Lung (tissue), 12 donors: ENCODE measurements around the gene TSPYL4. TPM values are rescaled to one million over a fixed set of nuclear protein-coding genes. Genes with fewer than 3 reads are reported as not detected.

Experiments
- ATAC-seq: fragments of 200-7000 bp; cut with Tn5 transposase; one replicate; pipeline ENCODE4 v1.9.1; 2020; ENCODE audit warnings: moderate number of reproducible peaks; ENCODE audit not compliant: insufficient read depth, low FRiP score
- DNase-seq, 3 donors: peaks; one replicate each; pipeline ENCODE4 v3.0.0-alpha.2; 2013 to 2017
- H3K27ac ChIP-seq, 2 donors: one replicate each; pipeline ENCODE4 v1.5.1; 2013; ENCODE audit warnings: mild to moderate bottlenecking in 2 of 2, moderate library complexity in 2 of 2, control low read depth in 1 of 2, inconsistent platforms in 1 of 2, low read depth in 1 of 2, low read length in 1 of 2
- H3K27me3 ChIP-seq, 3 donors: one replicate each; pipeline ENCODE4 v1.5.1; 2013; ENCODE audit warnings: low read length in 2 of 3; ENCODE audit not compliant: control insufficient read depth in 3 of 3, insufficient read depth in 3 of 3
- H3K36me3 ChIP-seq, 4 donors: one replicate each; pipeline ENCODE4 v1.5.1; 2013; ENCODE audit warnings: low read length in 4 of 4, mild to moderate bottlenecking in 1 of 4, moderate library complexity in 1 of 4; ENCODE audit not compliant: control insufficient read depth in 4 of 4, insufficient read depth in 4 of 4
- H3K4me1 ChIP-seq, 5 donors: one replicate each; pipeline ENCODE4 v1.5.1; 2013; ENCODE audit warnings: low read length in 5 of 5, mild to moderate bottlenecking in 2 of 5, moderate library complexity in 1 of 5; ENCODE audit not compliant: control insufficient read depth in 5 of 5, insufficient read depth in 5 of 5
- H3K4me3 ChIP-seq: one replicate; pipeline ENCODE4 v1.5.1; 2013; ENCODE audit warnings: mild to moderate bottlenecking, control low read depth, moderate library complexity
- H3K9ac ChIP-seq, 2 donors: one replicate each; pipeline ENCODE4 v1.5.1; 2013; ENCODE audit warnings: low read length in 2 of 2, control low read depth in 1 of 2; ENCODE audit not compliant: insufficient read depth in 1 of 2
- H3K9me3 ChIP-seq, 4 donors: one replicate each; pipeline ENCODE4 v1.5.1; 2013; ENCODE audit warnings: low read length in 3 of 4, mild to moderate bottlenecking in 1 of 4, moderate library complexity in 1 of 4; ENCODE audit not compliant: control insufficient read depth in 4 of 4, insufficient read depth in 3 of 4
- CTCF ChIP-seq: IDR thresholded peaks from 2 replicates; pipeline ENCODE4 v1.5.1; 2012; ENCODE audit warnings: mild to moderate bottlenecking; ENCODE audit errors: control extremely low read depth, extremely low read depth
- WGBS, 2 donors: extraction: QIAGEN DNeasy Blood & Tissue Kit; methylation state at CpG; one replicate each; pipeline ENCODE4 v1.1.7; 2013; 5-methylcytosine and 5-hydroxymethylcytosine counted together
- polyA plus RNA-seq, 2 donors: library from polyadenylated mRNA; stranded (reverse); fragments of 200-250 nt; gene quantifications; one replicate each; pipeline ENCODE4 v1.2.1, GENCODE V29; 2013
- total RNA-seq, 2 donors: library from RNA; depleted of rRNA in 1 of 2; stranded (reverse); fragments of >200 nt in 1 of 2; gene quantifications; one replicate each; pipeline ENCODE4 v1.2.1, GENCODE V29; 2014 to 2021
- donor health status: control.
- donor health status: control.
- donor health status: Bipolar disorder and iron deficiency.
- donor health status: healthy.
- donor health status: DM: yes; HTN: yes; CAD: no.

Gene TSPYL4
- total and polyA plus RNA-seq, 4 donors: 7.3 to 30.0 (median 11.9) TPM

GRCh38 chr6:116268589-116269293 lies 14.9 kb upstream of the TSPYL4 start:
- no peak overlapping the region for H3K9ac ChIP-seq
- H3K36me3 ChIP-seq: peaks cover 2 to 17% (median 7%) of the 10 kb centered on the region in 4 donors
- DNase-seq: peak in 2 of 3 donors; percentile 89 to 91
- TF ChIP-seq CTCF: peak; percentile 63
- H3K4me3 ChIP-seq: no peak overlapping the region
- H3K27me3 ChIP-seq: no peaks in the 10 kb centered on the region
- H3K27ac ChIP-seq: peak overlapping the region in 1 of 2 donors; percentile 31
- H3K9me3 ChIP-seq: no peaks in the 10 kb centered on the region
- 31 to 32% methylated on average over 3 of the region's 3 CpGs for WGBS, 2 donors
- H3K4me1 ChIP-seq: peaks cover 0 to 7% (median 0%) of the 10 kb centered on the region in 5 donors
- ATAC-seq: peak; percentile 88

- TF ChIP-seq CTCF: no peak
- Histone ChIP-seq H3K36me3 (peaks cover 0 to 13% (median 6%) of the 10 kb centered on the region in 4 donors), H3K4me3 (no peak overlapping the region), H3K27me3 (no peaks in the 10 kb centered on the region), H3K9ac (no peak overlapping the region), H3K9me3 (peaks cover 0 to 4% (median 0%) of the 10 kb centered on the region in 4 donors), H3K4me1 (peaks cover 0 to 7% (median 0%) of the 10 kb centered on the region in 5 donors), H3K27ac (peak overlapping the region in 1 of 2 donors; percentile 31)
- no peak for ATAC-seq
- 54 to 55% methylated on average over 3 of the region's 3 CpGs for WGBS, 2 donors
- DNase-seq: no peak
Measured at GRCh38 chr6:116267836-116268588, 14.1 kb upstream of the TSPYL4 start.

DNA sequence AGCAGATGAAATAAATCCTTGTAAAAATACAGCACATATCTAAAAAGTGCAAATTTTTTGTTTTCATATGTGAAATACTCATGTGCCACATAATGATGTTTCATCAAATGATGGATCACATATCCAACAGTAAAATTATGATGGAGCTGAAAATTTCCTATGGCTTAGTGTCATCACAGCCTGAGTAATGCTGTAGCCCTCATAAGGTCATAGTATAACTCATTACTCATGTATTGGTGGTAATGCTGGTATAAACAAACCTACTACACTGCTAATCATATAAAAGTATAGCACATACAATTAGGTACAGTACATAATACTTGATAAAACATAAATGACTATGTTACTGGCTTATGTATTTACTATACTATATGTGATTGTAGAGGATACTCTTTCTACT lies 12.9 kb upstream of the TSPYL4 start:
- H3K4me3 ChIP-seq: no peak overlapping the region
- H3K27ac ChIP-seq: no peak overlapping the region
- no peak overlapping the region for H3K9ac ChIP-seq
- peaks cover 0 to 7% (median 0%) of the 10 kb centered on the region in 5 donors for H3K4me1 ChIP-seq
- H3K36me3 ChIP-seq: peaks cover 0 to 9% (median 1%) of the 10 kb centered on the region in 4 donors
- TF ChIP-seq CTCF: no peak
- H3K27me3 ChIP-seq: no peaks in the 10 kb centered on the region
- H3K9me3 ChIP-seq: peaks cover 0 to 4% (median 0%) of the 10 kb centered on the region in 4 donors
- ATAC-seq (no peak), DNase-seq (no peak)
